Measurements from ENCODE around the gene ARSJ.
"Not testable (repeated sequence)": the region's sequence is repeated elsewhere in the genome, so short reads cannot be mapped to it uniquely, and the experiment has no call there.

Gene ARSJ

GRCh38 chr4:113979148-113979904, at the start of gene ARSJ:
TSS of gene ARSJ (minus strand) at chr4:113979647. CDS start at chr4:113978834, 813 bp downstream.
- no peak for DNase-seq

GRCh38 chr4:114028071-114028470, 48.6 kb upstream of the ARSJ start:
- peak; percentile 4 to 51 for DNase-seq

- DNase-seq, result peak; percentile 14 to 49
Observed at GRCh38 chr4:114027596-114027995, 48.1 kb upstream of the ARSJ start.

DNA sequence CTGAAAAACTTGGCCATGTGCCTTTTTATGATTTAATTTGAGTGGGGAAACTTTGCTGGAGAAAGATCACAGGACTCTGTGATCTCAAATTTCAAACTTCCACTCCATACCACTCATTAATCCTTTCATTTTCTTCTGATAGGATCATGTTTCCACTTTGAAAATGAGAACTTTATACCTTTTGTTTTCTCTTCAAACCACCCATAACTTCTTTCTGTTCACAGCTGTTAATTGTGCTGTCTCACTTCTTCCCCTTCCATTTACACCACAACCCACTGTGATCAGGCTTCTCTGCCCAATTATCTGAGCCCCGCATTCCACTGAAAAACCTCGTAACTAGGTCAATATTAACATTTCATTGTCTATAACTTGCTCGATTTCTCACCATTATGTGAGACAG, 47.0 kb upstream of the ARSJ start:
- no peak for DNase-seq

GRCh38 chr4:114025176-114025777, 45.8 kb upstream of the ARSJ start:
- DNase-seq, result no peak

GRCh38 chr4:114021451-114021850, 42.0 kb upstream of the ARSJ start:
- DNase-seq, result no peak

- no peak for DNase-seq
Observed at GRCh38 chr4:114019969-114020358, 40.5 kb upstream of the ARSJ start.

GRCh38 chr4:114019276-114019968, 40.0 kb upstream of the ARSJ start:
- DNase-seq, result no peak

- no peak for DNase-seq
Observed at GRCh38 chr4:114017120-114017917, 37.9 kb upstream of the ARSJ start.

GRCh38 chr4:114015444-114015899, 36.0 kb upstream of the ARSJ start:
- DNase-seq, result no peak

- DNase-seq, result not testable (repeated sequence)
Observed at GRCh38 chr4:114013201-114013600, 33.8 kb upstream of the ARSJ start.

- DNase-seq, result no peak
Observed at GRCh38 chr4:114012749-114013148, 33.3 kb upstream of the ARSJ start.

GRCh38 chr4:114005569-114006442, 26.4 kb upstream of the ARSJ start:
- DNase-seq, result no peak

GRCh38 chr4:114004483-114005226, 25.2 kb upstream of the ARSJ start:
- not testable (repeated sequence) for DNase-seq

DNA sequence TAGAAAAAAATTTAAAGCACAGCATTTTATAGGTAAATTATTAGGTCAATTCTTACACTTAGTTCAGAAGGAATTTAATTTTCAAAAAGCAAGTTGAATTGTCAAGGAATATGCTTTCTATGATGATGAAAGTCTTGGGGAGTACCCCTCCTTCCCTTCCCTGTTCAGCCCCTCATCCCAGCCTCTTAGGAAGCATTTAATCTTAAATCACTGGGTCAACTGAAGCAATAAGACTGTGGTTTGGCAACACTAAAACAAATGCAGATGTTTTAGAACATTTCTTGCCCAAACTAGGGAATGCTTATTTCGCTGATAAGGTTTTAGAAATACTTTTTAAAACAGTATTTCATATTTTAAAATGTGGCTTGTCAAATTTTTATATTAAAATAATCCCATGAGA, 19.1 kb upstream of the ARSJ start:
- DNase-seq, result no peak

DNA sequence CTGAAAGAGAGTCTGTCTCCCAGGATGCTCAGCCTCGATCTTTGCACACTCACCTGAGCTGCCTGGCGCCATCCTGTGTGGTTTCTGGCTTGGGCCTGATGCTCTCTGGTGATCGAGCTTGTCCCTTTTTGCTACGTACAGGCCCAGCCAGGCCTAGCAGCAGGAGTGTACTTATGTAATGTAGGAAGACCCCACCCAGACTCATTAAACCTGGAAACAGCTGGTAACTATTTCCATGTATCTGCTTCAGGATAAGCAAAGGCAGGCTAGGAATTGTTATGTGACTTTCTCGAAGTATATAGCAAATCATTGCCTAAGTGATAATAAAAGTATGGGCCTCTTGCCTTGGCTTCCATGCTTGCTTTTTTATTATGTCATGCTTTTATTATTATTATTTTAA, 18.6 kb upstream of the ARSJ start:
- peak in 1 of 2 experiments; percentile 58 for DNase-seq

DNA sequence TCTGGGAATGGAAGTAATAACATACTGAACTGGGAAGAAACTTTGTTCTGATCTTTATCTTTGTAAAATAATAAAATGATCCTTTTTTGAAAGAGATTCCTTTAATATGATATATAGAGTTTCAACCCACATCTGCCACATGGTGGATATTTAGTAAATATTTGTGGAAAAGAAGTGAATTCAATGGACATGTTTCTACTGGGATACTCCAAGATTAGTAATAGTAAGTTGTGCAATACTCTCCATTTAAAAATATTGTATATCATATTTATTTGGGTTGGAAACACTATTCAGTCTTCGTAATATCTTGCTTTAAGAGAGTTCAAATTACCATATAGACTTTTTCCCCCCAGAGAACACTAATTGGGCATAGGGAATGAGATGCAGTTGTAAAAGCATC, 17.8 kb upstream of the ARSJ start:
- DNase-seq, result no peak

- peak in 1 of 2 experiments; percentile 11 for DNase-seq
Observed at GRCh38 chr4:113996599-113997177, 17.2 kb upstream of the ARSJ start.

- no peak for DNase-seq
Observed at GRCh38 chr4:113993887-113994286, 14.4 kb upstream of the ARSJ start.

DNA sequence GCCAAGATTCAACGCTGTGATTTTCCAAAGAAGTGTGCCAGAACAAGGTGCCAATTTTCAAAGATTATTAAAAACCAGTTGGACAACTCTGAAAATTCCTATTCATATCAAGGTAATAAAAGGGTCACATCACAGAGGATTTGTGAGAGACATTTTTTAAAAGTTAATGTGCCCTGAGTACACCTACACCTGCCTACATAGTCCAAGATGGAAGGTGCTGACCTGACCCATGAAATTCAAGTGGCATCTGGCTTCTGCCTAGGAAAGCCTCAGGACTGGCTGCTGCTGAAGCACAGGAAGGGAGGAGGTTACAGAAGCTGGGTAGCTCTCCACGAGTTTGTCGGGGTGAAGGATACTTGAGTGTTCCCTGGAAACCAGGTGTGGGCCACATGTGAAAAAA, 11.4 kb upstream of the ARSJ start:
- DNase-seq, result no peak

GRCh38 chr4:113987382-113987941, 8.0 kb upstream of the ARSJ start:
- no peak for DNase-seq
